Gastrocnemius medialis (tissue), 4 donors: ENCODE measurements around the gene CCDC91.

Source experiments
- POLR2A ChIP-seq, 2 donors: fragments of 450-650 bp; IDR thresholded peaks; one replicate each; pipeline ENCODE4 v1.6.1; 2017; ENCODE audit warnings: antibody characterized with exemption in 2 of 2, mild to moderate bottlenecking in 2 of 2, moderate library complexity in 2 of 2
- TF ChIP-seq, protein P1 (sequence below), 5 experiments: fragments of 450-650 bp in 3 of 5; fragments of 200-600 bp in 2 of 5; sonication (generic) in 2 of 5; IDR thresholded peaks in 4 of 5; conservative IDR thresholded peaks in 1 of 5; 1 replicate in 4 of 5; 2 replicates in 1 of 5; pipeline ENCODE4 v1.5.1; 2016 to 2019; ENCODE audit warnings: antibody characterized with exemption in 5 of 5, mild to moderate bottlenecking in 3 of 5, moderate library complexity in 3 of 5

DNA sequence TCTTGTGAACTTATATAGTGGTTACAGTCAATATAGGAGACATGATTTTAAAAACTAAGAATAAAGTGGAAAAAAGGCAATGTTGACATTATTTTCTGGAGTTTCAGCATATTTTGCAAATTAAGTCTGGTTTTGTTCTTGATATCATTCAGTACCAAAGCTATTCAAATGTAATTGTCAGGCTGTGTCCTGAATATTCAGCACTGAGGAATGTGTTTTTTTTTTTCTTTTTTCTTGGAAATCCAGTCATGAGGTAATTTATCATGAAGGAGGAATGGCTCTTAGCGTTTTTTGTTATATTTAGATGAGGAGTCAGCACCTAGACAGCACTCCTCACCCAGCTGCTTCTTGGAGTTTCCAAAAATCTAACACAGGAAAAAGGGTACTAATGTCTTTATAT, 225.5 kb downstream of the CCDC91 start:
- TF ChIP-seq, protein P1, sequence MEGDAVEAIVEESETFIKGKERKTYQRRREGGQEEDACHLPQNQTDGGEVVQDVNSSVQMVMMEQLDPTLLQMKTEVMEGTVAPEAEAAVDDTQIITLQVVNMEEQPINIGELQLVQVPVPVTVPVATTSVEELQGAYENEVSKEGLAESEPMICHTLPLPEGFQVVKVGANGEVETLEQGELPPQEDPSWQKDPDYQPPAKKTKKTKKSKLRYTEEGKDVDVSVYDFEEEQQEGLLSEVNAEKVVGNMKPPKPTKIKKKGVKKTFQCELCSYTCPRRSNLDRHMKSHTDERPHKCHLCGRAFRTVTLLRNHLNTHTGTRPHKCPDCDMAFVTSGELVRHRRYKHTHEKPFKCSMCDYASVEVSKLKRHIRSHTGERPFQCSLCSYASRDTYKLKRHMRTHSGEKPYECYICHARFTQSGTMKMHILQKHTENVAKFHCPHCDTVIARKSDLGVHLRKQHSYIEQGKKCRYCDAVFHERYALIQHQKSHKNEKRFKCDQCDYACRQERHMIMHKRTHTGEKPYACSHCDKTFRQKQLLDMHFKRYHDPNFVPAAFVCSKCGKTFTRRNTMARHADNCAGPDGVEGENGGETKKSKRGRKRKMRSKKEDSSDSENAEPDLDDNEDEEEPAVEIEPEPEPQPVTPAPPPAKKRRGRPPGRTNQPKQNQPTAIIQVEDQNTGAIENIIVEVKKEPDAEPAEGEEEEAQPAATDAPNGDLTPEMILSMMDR (IDR thresholded peaks at IDR 0.05 in 4 of 5, conservative IDR thresholded peaks at IDR 0.05 in 1 of 5) = no peak
- TF ChIP-seq POLR2A (IDR thresholded peaks at IDR 0.05) = no peak
